Endodermal cell (in vitro differentiated cells): ENCODE results near the gene OR2M4. TPM values are rescaled to one million over a fixed set of nuclear protein-coding genes. Genes with fewer than 3 reads are reported as not detected.

Source experiments
- DNase-seq: peaks from one replicate; pipeline ENCODE4 v3.0.0-alpha.2; 2017
- H3K27ac ChIP-seq: 2 replicates; pipeline ENCODE4 v1.5.1; 2013; ENCODE audit warnings: mild to moderate bottlenecking, low read depth, low read length, moderate library complexity
- H3K27me3 ChIP-seq: 2 replicates; pipeline ENCODE4 v1.6.1; 2013; ENCODE audit warnings: mild to moderate bottlenecking, low read length, moderate library complexity; ENCODE audit not compliant: insufficient read depth, control insufficient read depth, poor library complexity, severe bottlenecking
- H3K36me3 ChIP-seq: 2 replicates; pipeline ENCODE4 v1.7.0; 2013; ENCODE audit warnings: mild to moderate bottlenecking, low read length, moderate library complexity; ENCODE audit not compliant: control insufficient read depth, insufficient read depth
- H3K4me1 ChIP-seq: one replicate; pipeline ENCODE4 v1.7.0; 2013; ENCODE audit warnings: low read length; ENCODE audit not compliant: control insufficient read depth, insufficient read depth
- H3K4me3 ChIP-seq: 2 replicates; pipeline ENCODE4 v1.5.1; 2013; ENCODE audit warnings: mild to moderate bottlenecking, low read length, moderate library complexity
- H3K9ac ChIP-seq: 2 replicates; pipeline ENCODE4 v1.6.1; 2013; ENCODE audit warnings: mild to moderate bottlenecking, low read length, moderate library complexity; ENCODE audit not compliant: poor library complexity, severe bottlenecking; ENCODE audit errors: extremely low read depth
- H3K9me3 ChIP-seq: 2 replicates; pipeline ENCODE4 v1.6.1; 2013; ENCODE audit warnings: mild to moderate bottlenecking, low read length, moderate library complexity; ENCODE audit not compliant: control insufficient read depth
- H3K27ac Mint-ChIP-seq: 2 replicates; pipeline ENCODE4 v1.8.0; 2020; ENCODE audit warnings: mixed read lengths
- H3K27me3 Mint-ChIP-seq: 2 replicates; pipeline ENCODE4 v1.8.0; 2021; ENCODE audit warnings: mild to moderate bottlenecking, mixed read lengths; ENCODE audit not compliant: insufficient read depth
- H3K36me3 Mint-ChIP-seq: 2 replicates; pipeline ENCODE4 v1.8.0; 2020; ENCODE audit warnings: low read depth, mixed read lengths
- H3K4me1 Mint-ChIP-seq: 2 replicates; pipeline ENCODE4 v1.8.0; 2020; ENCODE audit warnings: mixed read lengths
- H3K4me3 Mint-ChIP-seq: 2 replicates; pipeline ENCODE4 v1.8.0; 2020; ENCODE audit warnings: mild to moderate bottlenecking, moderate library complexity, mixed read lengths
- H3K9me3 Mint-ChIP-seq: 2 replicates; pipeline ENCODE4 v1.8.0; 2020; ENCODE audit warnings: mild to moderate bottlenecking, mixed read lengths
- CTCF ChIP-seq: fragments of 200-600 bp; sonication (generic); conservative IDR thresholded peaks from 2 replicates; pipeline ENCODE4 v1.5.0; 2021; ENCODE audit warnings: antibody characterized with exemption, mild to moderate bottlenecking
- WGBS, 2 experiments: methylation state at CpG; one replicate each; pipeline versions ENCODE4 v1.1.5 to v1.1.7; 2013; ENCODE audit warnings: missing lambda C conversion rate in 2 of 2, mixed read lengths in 1 of 2; ENCODE audit not compliant: insufficient coverage in 1 of 2, insufficient read length in 1 of 2; 5-methylcytosine and 5-hydroxymethylcytosine counted together
- total RNA-seq, 2 donors: library from RNA; stranded (reverse); fragmentation: NEBNext Ultra II Directional in 1 of 2; extraction: Animal tissue kit (Norgen Biotek cat#: 25700) in 1 of 2; gene quantifications; 2 replicates in 1 of 2; 3 replicates in 1 of 2; pipeline ENCODE4 v1.2.1, GENCODE V29; 2021

OR2M4 gene
- total RNA-seq, 2 donors from 2014 or later: not detected

- H3K4me3 ChIP-seq: no peak within 1 kb of the TSS
- Mint-ChIP-seq H3K36me3 (no peaks in the 10 kb centered on the region), H3K4me1 (no peaks in the 10 kb centered on the region), H3K27ac (no peak within 1 kb of the TSS), H3K4me3 (no peak within 1 kb of the TSS), H3K27me3 (no peaks in the 10 kb centered on the region), H3K9me3 (peaks cover 78% of the 10 kb centered on the region)
- no peak within 1 kb of the TSS for H3K9ac ChIP-seq
- no peaks in the 10 kb centered on the region for H3K4me1 ChIP-seq
- 20% methylated on average over 1 of the region's 1 CpG; no CpG with 5 or more reads in 1 of the 2 experiments for WGBS, 2 experiments
- no peak for DNase-seq
- no peak for TF ChIP-seq CTCF
- H3K27ac ChIP-seq: no peak within 1 kb of the TSS
- H3K27me3 ChIP-seq: no peaks in the 10 kb centered on the region
- H3K9me3 ChIP-seq: peaks cover 83% of the 10 kb centered on the region
- no peaks in the 10 kb centered on the region for H3K36me3 ChIP-seq
Observed at GRCh38 chr1:248277876-248278275, 46.7 kb downstream of the OR2M4 start, which contains the start of gene OR2T33. TSS of gene OR2T33 (minus strand) at chr1:248277976. CDS start at chr1:248273814, 4,162 bp downstream.

GRCh38 chr1:248288391-248288790 lies 57.2 kb downstream of the OR2M4 start:
- H3K27me3 ChIP-seq: no peaks in the 10 kb centered on the region
- no peak for TF ChIP-seq CTCF
- no peak overlapping the region for H3K27ac ChIP-seq
- H3K36me3 ChIP-seq: no peaks in the 10 kb centered on the region
- Mint-ChIP-seq H3K4me1 (no peaks in the 10 kb centered on the region), H3K27me3 (no peaks in the 10 kb centered on the region), H3K4me3 (no peak overlapping the region), H3K27ac (no peak overlapping the region), H3K9me3 (peaks cover 72% of the 10 kb centered on the region), H3K36me3 (no peaks in the 10 kb centered on the region)
- no peaks in the 10 kb centered on the region for H3K4me1 ChIP-seq
- no peak overlapping the region for H3K9ac ChIP-seq
- H3K4me3 ChIP-seq: no peak overlapping the region
- H3K9me3 ChIP-seq: peaks cover 71% of the 10 kb centered on the region
- WGBS, 2 experiments: 73% methylated on average over 2 of the region's 6 CpGs; no CpG with 5 or more reads in 1 of the 2 experiments
- DNase-seq: no peak

Other genes with a start within 250 kb of the OR2M4 start
- not detected for gene OR2L5, start 217.8 kb upstream of the OR2M4 start, total RNA-seq
- gene OR2L2, start 201.3 kb upstream of the OR2M4 start, total RNA-seq: under 1 TPM; 0.07 to 0.13 TPM
- not detected for gene OR2L3, start 184.6 kb upstream of the OR2M4 start, total RNA-seq
- not detected for gene OR2L13, start 136.2 kb upstream of the OR2M4 start, total RNA-seq
- not detected for gene OR2M5, start 86.3 kb upstream of the OR2M4 start, total RNA-seq
- not detected for gene OR2M2, start 56.6 kb upstream of the OR2M4 start, total RNA-seq
- gene OR2M3, start 34.2 kb upstream of the OR2M4 start, total RNA-seq: not detected
- not detected for gene OR2T33, start 46.6 kb downstream of the OR2M4 start, total RNA-seq
- gene OR2T12, start 72.0 kb downstream of the OR2M4 start, total RNA-seq: not detected
- not detected for gene OR2M7, start 93.2 kb downstream of the OR2M4 start, total RNA-seq
- not detected for gene OR14C36, start 117.4 kb downstream of the OR2M4 start, total RNA-seq
- not detected for gene OR2T4, start 130.2 kb downstream of the OR2M4 start, total RNA-seq
- gene OR2T6, start 144.3 kb downstream of the OR2M4 start, total RNA-seq: not detected
- not detected for gene OR2T1, start 171.6 kb downstream of the OR2M4 start, total RNA-seq
- gene OR2T2, start 214.2 kb downstream of the OR2M4 start, total RNA-seq: not detected
- not detected for gene OR2T3, start 241.9 kb downstream of the OR2M4 start, total RNA-seq